DMS153 treated with DMSO at 0.1 percent for 48 hours (cell line): Measurements from ENCODE around the gene PRRC2A.

ENCODE experiments used
- DNase-seq: peaks from one replicate; lab custom pipeline; 2025; ENCODE audit not compliant: unreplicated experiment; lab: John Stamatoyannopoulos, UW

Gene PRRC2A

DNA sequence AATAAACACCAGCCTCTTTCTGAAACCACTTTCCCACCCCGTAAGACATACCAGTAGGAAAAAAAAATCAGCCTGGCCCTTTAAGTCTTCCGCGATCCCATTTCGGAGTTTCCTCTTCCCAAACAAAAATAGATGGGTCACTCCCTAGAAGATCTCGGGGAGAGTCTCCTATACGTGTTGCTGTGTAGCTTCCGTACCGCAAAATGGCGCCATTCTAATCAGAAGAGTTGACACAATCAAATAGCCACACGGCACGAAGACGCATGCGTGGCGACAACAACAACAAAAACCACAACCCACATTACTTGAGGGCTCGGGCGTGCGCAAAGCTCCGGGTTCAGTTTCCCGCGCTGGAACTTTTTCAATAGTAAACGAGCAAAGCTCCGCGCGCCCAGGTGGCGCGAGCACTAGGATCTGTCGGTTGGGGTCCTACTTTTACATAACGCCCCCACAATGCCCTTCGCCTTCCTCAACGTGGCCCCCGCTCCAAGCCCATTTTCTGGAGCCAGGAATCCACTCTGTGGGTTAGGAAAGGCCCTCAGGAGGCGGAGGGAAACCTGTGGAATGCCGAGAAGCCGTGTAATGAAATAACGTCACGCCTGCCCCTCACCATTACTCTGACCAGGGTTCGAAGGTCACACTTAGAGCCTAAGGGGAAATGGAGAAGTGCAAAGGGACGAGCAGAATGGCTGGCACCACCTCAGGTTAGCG lies 44.4 kb downstream of the PRRC2A start, which contains the start of gene GPANK1:
GPANK1 (minus strand) TSS at position 208 of the 711 bp plus-strand sequence. CDS start 519 bp downstream, outside the sequence.
- DNase-seq = peak; percentile 93

DNA sequence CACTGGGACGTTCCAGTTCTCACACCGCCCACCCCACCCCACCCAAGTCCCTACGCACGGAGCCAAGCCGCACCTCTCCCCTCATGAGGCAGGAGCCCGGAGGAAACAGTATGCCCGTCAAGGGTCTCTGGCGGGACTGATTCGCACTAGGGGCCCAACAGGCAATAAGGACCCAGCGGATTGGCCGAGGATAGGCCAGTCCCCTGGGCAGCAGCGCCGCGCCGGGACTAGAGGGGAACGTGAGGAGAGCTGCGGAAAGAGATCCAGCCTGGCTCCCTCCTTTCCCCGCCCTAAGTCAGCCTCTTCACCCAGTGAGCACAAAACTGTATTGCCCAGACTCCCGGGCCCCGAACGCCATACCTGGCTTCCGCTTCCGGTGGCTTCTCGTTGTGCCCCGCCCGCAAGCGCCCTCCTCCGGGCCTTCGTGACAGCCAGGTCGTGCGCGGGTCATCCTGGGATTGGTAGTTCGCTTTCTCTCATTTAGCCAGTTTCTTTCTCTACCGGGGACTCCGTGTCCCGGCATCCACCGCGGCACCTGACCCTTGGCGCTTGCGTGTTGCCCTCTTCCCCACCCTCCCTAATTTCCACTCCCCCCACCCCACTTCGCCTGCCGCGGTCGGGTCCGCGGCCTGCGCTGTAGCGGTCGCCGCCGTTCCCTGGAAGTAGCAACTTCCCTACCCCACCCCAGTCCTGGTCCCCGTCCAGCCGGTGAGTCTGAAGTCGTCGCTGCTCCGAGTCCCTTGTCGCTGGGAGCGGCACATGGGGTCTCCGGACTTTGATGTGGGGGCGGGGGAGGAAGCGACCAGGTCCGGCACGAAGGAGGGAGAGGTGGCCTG lies 45.2 kb downstream of the PRRC2A start, which contains the start of gene CSNK2B:
CSNK2B (plus strand) TSS at position 580 of the 836 bp plus-strand sequence. CDS start 752 bp downstream, outside the sequence.
- peak; percentile 96 for DNase-seq

DNA sequence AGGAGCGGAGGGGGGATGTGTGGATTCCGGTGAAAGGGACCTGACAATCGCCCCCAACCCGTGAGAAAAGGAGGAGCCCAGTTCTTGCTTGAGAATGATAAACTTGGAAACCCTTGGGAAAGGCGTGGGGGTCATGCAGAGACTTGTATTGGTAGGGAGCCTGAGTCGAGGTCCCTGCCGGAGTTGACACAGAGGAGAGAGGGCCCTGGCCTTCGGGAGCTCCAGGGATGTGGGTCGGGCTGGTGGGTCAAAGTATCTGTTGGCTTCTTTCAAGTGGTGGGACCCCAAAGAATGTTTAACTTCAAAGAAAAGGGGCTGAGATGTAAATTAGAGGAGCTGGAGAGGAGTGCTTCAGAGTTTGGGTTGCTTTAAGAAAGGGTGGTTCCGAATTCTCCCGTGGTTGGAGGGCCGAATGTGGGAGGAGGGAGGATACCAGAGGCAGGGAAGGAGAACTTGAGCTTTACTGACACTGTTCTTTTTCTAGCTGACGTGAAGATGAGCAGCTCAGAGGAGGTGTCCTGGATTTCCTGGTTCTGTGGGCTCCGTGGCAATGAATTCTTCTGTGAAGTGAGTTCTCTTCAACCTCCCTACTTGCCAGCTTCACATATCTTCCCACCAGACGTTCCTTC lies 45.9 kb downstream of the PRRC2A start:
- DNase-seq = no peak

DNA sequence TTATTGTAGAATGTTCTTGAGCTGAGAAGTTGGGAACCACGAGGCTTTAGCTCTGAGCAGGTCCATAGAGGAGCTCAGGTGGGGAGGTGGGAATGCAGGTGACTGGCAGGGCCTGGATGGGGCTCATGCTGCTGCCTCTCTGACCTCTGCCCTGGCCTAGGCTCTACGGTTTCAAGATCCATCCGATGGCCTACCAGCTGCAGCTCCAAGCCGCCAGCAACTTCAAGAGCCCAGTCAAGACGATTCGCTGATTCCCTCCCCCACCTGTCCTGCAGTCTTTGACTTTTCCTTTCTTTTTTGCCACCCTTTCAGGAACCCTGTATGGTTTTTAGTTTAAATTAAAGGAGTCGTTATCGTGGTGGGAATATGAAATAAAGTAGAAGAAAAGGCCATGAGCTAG lies 49.2 kb downstream of the PRRC2A start, which contains the start of gene LY6G5B:
LY6G5B (plus strand) TSS at position 301 of the 400 bp plus-strand sequence. CDS start 975 bp downstream, outside the sequence.
- no peak for DNase-seq

DNA sequence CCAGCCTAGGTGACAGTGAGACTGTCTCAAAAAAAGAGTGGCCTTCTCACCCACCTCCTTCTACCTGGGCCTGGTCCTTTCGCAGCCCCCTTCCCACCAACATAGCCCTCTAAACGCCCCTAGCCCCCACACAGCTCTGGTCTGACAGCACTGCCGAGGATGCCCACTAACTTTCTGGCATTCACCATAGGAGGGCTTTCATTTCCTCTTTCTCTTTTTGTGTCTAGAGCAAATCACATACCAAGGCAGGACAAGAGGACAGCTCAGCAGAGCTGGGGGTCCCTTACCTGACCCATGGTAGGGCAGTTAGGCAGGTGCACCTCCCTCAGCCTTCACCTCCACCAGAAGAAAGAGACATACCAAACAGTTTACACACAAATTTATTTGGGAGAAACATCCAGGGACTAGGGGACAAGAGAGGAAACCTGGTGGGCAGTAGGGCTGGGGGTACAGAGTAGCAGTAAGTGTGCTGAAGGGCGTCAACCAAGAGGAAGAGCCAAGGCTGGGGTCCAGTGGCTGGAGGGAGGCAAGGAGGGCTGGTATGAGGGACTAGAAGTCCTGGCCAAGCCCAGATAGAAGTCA lies 55.9 kb downstream of the PRRC2A start:
- no peak for DNase-seq

DNA sequence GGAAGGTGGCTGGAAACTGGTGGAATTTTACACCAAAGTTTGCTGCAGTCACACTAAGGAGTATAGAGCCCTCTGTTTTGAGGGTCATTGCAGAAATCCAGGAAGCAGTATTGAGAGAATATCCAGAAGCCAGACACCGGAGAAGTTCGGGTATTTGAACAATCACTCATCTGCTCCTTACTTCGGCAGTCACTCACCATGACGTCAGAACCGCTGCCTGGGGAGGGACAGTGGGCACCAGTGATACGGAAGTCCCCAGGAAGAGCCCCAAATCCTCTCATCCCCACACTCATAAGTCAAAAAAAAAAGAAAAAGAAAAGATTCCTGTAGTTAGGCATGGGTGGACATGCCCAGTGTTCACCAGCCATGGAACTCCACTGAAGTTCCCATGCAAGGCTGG lies 56.4 kb downstream of the PRRC2A start:
- no peak for DNase-seq

DNA sequence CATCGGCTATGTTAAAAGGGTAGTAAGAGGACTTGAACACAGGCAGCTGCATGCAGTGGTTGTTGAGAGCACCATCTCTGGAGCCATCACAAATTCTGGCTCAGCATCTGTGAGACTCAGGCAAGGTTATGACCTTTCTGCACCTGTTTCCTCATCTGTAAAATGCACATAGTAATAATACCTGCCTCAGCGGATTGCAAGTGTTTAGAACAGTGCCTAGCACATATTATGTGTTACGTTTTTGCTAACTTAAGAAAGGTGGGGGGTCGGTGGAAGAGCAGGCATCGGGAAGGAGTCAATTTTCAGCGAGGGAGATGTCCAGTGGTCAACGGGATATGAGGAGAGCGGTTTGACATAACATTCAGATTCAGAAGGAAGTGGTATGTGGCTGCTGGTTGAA lies 57.4 kb downstream of the PRRC2A start:
- no peak for DNase-seq

DNA sequence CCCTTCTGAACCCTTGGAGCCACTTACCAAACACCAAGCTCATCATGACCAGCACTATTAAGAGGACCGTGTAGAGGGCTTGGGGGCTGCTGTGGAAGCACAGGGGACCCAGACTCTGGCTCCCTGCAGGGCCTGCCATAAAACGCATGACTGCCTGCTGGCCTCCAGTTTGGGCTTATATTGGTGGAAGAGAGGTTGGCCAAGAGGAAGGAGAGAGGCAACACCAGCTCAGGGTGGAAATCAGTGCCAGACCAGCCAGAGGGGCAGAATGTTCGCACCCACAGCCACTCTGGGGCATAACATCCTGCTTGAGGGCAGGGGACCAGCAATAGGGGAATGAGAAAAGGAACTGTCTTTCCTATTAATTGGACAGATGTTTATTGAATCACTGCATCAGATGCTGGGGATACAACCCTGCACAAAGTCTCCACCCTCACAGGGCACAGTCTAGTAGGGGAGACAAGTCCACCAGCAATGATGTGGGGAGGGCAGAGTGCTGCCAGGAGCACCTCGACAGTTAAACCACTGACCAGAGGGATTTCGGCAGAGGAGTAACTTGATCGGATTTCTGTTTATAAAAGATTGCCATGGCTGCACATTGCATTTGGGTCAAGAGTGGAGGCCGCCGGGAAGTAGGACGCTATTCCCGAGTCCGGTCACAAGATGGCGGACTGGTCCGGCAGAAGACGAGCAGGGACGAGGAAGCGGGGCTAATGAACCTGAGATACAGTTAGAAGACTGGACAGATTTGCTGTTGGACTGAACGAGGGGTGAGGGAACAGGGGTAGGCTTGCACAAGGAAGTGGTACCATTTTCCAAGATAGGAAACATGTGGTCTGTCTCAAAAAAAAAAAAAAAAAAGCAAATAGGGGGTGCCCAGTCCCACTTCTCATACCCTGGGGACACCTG lies 60.0 kb downstream of the PRRC2A start, which contains the start of gene LY6G5C:
LY6G5C (minus strand) TSS at position 842 of the 909 bp plus-strand sequence; CDS start at position 148, 694 bp downstream.
- peak; percentile 88 for DNase-seq

DNA sequence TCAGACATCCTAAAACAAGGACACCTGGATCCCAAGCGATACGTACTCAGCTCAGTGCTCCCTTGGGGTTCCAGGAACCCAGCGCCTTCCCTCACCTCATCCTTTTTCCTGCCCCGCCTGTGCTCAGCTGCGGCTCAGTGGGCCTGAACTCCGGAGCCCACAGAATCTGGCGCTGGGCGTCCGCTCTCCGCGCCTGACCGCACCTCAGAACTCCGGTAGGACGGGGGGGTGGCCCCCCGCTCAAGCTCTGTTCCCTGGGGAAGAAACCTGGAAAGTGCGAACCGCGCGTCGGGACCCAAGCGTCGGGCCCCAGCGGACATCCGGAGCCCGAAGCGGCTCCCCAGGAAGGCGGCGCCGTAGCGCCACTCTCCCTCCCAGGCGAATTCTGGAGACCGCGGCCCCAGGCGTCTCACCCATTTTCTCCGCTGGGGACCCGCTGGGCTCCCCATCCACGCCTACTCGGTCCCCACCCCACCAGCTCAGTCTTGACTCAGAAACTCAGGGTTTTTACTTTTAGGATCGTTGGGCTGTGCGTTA lies 60.7 kb downstream of the PRRC2A start:
- DNase-seq = peak; percentile 60

DNA sequence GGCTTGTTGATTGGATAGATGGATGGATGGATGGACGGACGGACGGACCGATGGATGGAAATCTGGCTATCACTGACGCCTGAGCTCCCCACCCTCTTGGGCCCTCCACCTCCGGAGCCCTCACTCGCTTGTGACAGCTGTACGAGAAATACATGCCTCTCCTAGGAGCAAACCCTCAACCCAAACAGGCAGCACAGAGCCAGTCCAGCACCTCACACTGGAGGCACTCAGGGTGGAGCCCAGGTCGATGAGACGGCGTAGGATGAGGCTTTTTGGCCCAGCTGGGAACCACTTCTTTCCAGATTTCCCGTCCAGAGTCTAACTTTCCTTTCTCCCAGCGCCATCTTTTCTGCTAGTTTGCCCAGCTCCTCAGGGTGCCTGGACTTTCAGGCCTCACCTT lies 63.1 kb downstream of the PRRC2A start:
- no peak for DNase-seq

DNA sequence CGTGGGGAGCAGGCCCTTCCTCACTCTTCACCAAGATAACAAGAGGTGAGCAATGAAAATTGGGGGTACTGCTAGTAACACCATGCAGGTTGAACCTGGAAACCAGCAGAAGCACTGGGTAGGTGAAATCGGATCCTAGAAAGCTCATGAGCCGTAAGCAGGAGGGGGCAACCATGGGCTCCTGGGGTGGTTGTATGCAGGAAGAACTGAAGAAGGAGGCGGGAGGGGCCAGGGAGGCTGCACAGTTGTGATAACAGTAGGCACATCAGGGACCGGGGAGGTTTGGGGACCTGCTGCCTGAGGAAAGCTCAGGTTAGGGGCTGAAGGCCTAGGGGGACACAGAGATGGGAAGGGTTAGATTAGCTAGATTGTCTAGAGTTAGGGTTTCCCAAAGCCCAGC lies 66.0 kb downstream of the PRRC2A start:
- no peak for DNase-seq

DNA sequence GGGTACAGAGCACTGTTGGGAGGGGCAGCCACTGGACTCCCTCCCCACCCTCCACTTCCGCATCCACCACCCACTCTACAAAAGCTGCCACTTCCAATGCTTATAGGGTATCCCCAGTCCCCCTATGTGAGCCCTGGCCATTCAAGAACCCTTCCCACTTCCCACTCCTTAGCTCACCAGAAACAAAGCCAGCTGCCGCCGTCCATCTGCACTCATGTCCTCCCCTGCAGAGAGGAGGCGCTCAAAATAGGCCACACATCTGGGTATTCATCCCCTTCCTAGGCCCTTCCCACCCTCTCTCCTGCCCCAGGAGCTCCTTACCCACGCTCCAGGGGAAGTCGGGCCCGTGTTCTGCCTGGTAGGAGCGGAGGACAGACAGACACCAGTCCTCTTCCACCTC lies 66.8 kb downstream of the PRRC2A start:
- no peak for DNase-seq
